Lower leg skin (tissue), 4 donors: ENCODE data around the gene VPS13D. TPM values are rescaled to one million over a fixed set of nuclear protein-coding genes. Genes with fewer than 3 reads are reported as not detected.

Experiments used
- DNase-seq, 2 donors: peaks; one replicate each; pipeline ENCODE4 v3.0.0-alpha.2; 2019; ENCODE audit warnings: low spot score in 2 of 2
- H3K4me3 ChIP-seq: fragments of 200-600 bp; sonication (generic); 2 replicates; pipeline ENCODE4 v1.5.1; 2017; ENCODE audit warnings: mild to moderate bottlenecking, low read depth; ENCODE audit not compliant: poor library complexity, severe bottlenecking
- POLR2A ChIP-seq, 2 donors: fragments of 450-650 bp; IDR thresholded peaks; one replicate each; pipeline ENCODE4 v1.6.1; 2016 to 2017; ENCODE audit warnings: antibody characterized with exemption in 2 of 2, mild to moderate bottlenecking in 1 of 2, moderate library complexity in 1 of 2
- WGBS, 2 donors: methylation state at CpG; one replicate each; pipeline ENCODE4 v1.1.5; 2018; 5-methylcytosine and 5-hydroxymethylcytosine counted together
- intact Hi-C: fragments of 100-400 bp; cut with DNase I; formaldehyde crosslinking; loops from one replicate; pipeline ENCODE4 v1.15.0; 2023; ENCODE audit warnings: low total_unique reads
- total RNA-seq, 4 donors: library from RNA; depleted of rRNA; stranded (reverse); fragments of >200 nt; gene quantifications; one replicate each; pipeline ENCODE4 v1.1.0, GENCODE V29; 2016
- TF ChIP-seq, protein P1 (sequence below), 3 donors: fragments of 450-650 bp; IDR thresholded peaks; one replicate each; pipeline ENCODE4 v1.5.1; 2016; ENCODE audit warnings: antibody characterized with exemption in 3 of 3, mild to moderate bottlenecking in 3 of 3, moderate library complexity in 2 of 3

VPS13D gene
- total RNA-seq, 4 donors from 2014 or later: 96.5 to 200 (median 116) TPM

DNA sequence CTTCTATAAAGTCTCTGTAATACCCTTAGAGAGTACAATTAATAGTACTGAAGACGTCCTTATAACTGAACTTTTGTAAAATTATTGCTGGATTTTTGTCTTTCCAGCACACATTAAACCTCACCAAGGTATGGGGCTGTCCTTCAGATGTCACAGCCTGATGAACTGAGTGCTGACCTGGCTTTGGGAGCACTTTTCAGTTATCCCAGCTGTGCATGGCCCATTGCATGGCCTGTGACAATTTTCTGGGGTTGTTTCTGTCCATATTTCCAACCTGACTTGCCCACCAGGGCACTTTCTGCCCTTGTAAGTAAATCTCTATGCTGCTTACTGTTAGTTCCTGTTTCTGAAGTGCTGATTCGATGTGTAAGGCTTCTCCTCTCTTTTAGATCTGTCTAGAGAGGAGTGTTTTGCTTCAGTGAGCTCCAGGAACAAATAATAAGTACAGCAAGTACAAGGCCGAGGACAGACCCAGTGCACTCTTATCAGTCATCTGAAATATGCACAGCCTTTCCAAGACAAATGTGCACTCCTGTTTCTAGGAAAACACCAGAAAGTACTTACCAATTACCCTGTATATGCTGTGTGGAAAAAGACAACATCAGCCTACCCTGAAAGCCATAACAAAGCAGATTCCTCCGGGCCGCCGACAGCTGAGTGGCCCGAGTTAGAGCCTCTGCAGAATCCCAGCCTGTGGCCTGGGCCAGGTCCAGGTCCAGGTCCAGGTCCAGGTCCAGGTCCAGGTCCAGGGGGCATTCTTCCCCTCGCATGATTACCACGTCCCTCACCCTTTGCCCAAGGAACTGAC, 266.5 kb downstream of the VPS13D start:
- 93 to 96% methylated on average over 9 of the region's 9 CpGs for WGBS, 2 donors
- no peak for TF ChIP-seq POLR2A (IDR thresholded peaks at IDR 0.05)
- TF ChIP-seq, protein P1, sequence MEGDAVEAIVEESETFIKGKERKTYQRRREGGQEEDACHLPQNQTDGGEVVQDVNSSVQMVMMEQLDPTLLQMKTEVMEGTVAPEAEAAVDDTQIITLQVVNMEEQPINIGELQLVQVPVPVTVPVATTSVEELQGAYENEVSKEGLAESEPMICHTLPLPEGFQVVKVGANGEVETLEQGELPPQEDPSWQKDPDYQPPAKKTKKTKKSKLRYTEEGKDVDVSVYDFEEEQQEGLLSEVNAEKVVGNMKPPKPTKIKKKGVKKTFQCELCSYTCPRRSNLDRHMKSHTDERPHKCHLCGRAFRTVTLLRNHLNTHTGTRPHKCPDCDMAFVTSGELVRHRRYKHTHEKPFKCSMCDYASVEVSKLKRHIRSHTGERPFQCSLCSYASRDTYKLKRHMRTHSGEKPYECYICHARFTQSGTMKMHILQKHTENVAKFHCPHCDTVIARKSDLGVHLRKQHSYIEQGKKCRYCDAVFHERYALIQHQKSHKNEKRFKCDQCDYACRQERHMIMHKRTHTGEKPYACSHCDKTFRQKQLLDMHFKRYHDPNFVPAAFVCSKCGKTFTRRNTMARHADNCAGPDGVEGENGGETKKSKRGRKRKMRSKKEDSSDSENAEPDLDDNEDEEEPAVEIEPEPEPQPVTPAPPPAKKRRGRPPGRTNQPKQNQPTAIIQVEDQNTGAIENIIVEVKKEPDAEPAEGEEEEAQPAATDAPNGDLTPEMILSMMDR (IDR thresholded peaks at IDR 0.05): no peak
- no peak for DNase-seq
- intact Hi-C loops: no loop called here
- H3K4me3 ChIP-seq: no peak overlapping the region

DNA sequence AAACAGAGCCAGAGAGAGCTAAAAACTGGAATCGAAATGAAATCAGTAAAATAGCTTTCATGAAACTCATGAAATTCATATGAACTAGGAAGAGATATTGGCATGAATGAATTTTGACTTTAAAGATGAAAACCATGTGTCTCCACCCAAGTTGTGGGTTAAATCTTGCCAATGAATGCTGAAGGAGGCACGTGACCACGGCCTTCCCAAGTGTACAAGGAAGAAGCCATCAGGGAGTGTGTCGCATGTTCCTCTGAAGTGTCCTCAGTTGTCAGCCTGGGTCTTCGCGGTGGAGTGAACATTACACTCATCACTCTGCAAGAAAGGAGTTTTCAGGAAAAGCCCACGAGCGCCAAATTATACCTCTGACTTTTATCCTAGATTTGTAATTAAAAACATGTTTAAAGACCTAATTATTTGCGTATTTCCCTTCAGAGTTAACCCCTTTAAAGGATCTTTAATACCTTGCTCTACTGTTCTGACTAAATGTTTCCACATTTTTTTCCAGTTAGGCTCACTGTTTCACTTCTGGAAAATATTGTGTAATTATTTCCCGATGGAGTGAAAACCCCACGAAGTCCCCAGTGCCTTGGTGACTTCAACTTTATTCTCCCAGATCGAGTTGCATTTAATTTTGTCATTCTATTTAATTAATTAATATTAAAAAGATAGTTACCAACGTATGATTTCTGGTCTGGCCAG, 269.9 kb downstream of the VPS13D start:
- H3K4me3 ChIP-seq: no peak overlapping the region
- DNase-seq: no peak
- 62 to 70% methylated on average over 13 of the region's 13 CpGs for WGBS, 2 donors
- TF ChIP-seq, protein P1 (IDR thresholded peaks at IDR 0.05): no peak
- TF ChIP-seq POLR2A (IDR thresholded peaks at IDR 0.05): no peak
- intact Hi-C loops: no loop called here

DNA sequence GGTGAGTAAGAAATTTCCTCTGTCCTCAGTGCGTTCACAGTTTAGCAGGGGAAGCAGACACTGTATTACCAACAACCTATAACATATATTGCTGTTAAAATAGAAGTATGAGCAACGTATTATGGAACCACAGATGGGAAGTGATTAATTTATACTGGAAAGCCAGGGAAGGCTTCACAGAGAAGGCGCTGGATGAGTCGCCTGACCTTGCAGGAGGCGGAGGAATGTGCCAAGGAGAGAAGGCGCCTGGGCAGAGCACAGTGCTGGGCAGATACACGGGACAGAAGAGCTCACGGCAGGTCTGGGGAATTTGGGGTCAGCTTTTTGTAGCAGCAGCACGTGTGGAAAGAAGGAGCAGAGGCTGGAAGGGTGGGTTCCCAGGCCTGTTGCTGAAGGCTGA, 271.8 kb downstream of the VPS13D start:
- intact Hi-C loops: no loop called here
- no peak overlapping the region for H3K4me3 ChIP-seq
- no peak for DNase-seq
- 78 to 80% methylated on average over 9 of the region's 9 CpGs for WGBS, 2 donors
- TF ChIP-seq, protein P1 (IDR thresholded peaks at IDR 0.05): no peak
- no peak for TF ChIP-seq POLR2A (IDR thresholded peaks at IDR 0.05)

DNA sequence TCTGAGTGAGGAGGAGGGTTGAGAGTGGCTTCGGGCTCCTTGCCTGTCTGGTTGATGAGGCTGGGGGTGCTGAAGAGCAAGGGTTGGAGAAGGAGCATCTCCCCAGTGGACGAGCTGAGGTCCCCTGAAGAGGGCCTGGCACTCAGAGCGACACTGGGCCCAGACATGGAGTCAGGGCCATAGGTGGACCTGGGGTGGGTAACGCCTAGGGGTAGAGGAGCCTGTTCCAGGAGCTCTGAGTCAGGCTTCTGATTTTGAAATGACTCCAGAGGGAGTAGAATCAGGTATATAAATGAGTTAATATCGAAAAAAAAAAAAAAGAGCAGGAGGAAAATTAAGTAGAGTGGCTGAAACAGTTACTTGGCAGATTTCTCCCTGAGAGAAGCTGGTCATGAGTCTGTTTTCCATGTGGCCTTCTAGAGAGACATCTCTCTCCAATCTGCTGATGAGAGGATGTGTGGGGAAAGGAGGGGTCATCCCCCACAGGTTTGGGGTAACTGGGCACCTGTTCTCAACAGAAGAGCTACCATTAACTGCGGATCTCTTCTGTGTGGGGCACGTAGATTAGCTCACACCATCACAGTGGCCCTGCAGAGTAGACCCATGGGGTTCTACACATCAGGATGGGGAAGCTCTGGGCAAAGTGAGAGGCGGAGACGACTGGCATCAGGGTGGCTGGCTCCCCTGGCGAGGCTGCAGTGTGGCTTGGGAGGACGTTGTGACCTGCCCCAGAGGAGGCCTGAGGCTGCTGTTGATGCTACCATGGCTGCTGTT, 272.7 kb downstream of the VPS13D start:
- 80 to 82% methylated on average over 11 of the region's 11 CpGs for WGBS, 2 donors
- TF ChIP-seq POLR2A (IDR thresholded peaks at IDR 0.05): no peak
- TF ChIP-seq, protein P1 (IDR thresholded peaks at IDR 0.05): no peak
- no peak overlapping the region for H3K4me3 ChIP-seq
- DNase-seq: no peak
- intact Hi-C loops: loop anchor here (1.0 kb wide), 1 partner anchor 35 kb away; no protein-coding TSS in a partner anchor

DNA sequence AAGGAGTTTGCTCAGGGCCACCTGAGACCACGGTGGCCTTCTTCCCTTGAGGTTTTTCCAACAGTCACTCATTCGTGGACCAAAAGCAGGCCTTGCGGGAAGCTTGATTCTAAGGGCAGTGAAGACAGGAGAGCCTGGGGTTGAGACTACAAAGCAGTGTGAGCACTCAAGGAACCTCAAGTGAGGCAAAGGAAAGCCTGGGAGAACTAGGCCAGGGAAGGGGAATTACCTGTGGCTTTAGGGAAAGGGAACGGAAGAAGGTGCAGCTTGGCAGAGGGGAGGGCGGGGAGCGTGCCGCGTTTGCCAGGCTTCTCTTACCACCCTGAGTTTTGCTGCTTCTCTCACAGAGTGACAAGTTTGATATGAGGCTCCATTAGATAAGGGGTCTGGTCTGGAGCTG, 273.9 kb downstream of the VPS13D start:
- intact Hi-C loops: loop anchor here (1.0 kb wide), 1 partner anchor 34 kb away; no protein-coding TSS in a partner anchor
- H3K4me3 ChIP-seq: no peak overlapping the region
- WGBS, 2 donors: 89 to 90% methylated on average over 8 of the region's 8 CpGs
- TF ChIP-seq POLR2A (IDR thresholded peaks at IDR 0.05): no peak
- TF ChIP-seq, protein P1 (IDR thresholded peaks at IDR 0.05): no peak
- DNase-seq: no peak
